GM19467 (cell line): ENCODE measurements around the gene NXN.

ENCODE experiments used
- ATAC-seq: cut with Tn5 transposase; IDR thresholded peaks from one replicate; pipeline ENCODE4 v1.9.1; 2021; ENCODE audit warnings: mild to moderate bottlenecking, moderate library complexity; ENCODE audit not compliant: unreplicated experiment

The NXN gene

GRCh38 chr17:979539-980405 lies at the start of gene NXN:
NXN (minus strand) TSS chr17:979776.
- ATAC-seq, result peak; percentile 59

- ATAC-seq, result no peak
Observed at GRCh38 chr17:1027044-1027443, 47.5 kb upstream of the NXN start.

- ATAC-seq, result no peak
Observed at GRCh38 chr17:1026599-1026975, 47.0 kb upstream of the NXN start.

DNA sequence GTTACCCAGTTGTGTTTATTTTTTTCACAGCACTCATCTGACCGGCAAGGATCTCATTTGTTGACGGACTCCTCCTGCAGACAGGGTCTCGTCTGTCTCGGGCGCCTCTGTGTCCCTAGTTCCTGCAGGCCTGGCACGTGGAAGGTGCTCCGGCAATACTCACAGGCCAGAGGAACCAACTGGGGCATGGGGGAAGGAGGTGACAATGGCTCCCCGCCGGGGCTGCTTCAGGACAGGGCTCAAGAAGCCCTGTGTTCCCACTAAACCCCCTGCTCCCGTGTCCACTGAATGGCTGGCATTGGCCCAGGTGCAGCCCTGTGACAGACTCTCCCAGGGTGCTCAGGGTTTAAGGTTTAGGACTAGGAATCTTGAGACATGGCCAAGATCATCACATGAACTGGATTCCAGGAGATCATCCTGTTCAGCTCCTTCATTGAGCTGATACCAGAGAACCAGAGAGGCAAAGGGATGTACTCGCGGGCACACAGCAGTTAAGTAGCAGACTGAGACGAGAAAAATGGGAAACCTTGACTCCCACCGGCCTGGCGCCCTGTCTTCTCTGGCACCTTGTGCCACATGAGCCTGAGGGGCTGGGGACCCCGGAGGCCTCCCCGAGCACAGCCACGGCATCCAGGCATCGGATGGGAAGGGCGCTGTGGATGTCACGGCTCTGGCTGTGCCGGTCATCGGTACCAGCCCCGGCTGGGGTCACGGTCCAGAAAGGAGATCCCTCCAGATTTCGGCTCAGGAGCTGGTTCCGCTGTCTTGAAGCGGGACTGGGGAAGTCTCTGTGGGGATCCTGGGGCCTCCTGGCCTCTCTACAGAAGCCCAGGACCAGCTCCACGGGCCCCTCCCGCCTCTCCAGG lies 46.4 kb upstream of the NXN start:
- no peak for ATAC-seq

DNA sequence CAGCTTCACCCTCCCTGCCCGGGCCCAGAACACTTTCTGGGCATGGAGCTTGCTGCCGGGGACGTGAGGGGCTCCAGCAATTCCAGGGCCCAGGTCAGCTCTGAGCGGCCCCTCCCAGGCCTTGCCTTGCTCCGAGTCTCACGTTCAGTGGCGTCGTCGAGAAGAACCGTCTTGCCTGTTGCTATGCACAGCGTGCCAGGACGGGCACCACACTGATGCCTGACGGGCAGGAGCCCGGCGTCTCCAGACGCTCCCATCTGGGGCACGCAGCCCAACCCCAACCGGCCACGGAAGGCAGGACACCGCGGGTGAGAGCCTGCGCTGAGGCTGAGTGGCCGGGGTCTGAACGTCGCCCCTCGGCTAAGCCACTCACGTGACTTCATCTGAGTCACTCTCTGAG lies 44.5 kb upstream of the NXN start:
- ATAC-seq, result no peak

DNA sequence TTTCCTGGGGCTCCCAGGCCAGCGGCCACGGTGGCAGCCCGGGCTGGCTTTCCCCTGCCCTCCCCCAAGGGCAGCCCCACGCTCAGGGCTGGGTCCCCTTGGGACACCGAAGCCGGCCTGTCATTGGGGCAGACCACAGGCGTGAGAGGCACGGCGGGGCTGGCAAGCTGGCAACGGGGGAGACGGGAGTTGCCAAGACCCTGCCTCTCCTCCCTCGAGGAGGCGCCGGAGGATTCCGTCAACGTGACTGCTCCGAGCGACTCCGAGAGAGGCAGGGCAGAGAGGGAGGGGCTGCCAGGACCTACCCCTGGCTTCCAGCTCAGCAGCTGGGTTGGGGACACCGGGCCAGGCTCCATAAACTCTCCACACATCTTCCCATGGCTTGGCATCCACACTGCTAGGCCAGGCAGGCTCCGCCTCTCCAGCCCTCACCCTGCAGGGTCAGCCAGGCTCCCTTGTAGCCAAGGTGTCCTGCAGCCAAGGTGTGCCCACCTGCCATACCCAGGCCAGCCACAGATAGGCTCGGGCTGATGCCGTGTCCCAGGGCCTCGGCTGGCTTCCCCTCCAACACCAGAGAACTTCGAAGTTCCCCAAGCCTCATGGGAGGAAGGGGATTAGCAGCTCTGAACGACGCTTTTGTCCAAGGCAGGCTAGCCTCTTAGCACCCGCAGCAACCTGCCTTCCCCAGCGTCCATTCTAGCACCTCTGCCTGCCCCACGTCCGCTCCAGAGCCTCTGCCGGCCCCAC lies 42.9 kb upstream of the NXN start:
- ATAC-seq, result no peak

- no peak for ATAC-seq
Observed at GRCh38 chr17:1021147-1021546, 41.6 kb upstream of the NXN start.

GRCh38 chr17:1019451-1019850 lies 39.9 kb upstream of the NXN start:
- ATAC-seq, result no peak

DNA sequence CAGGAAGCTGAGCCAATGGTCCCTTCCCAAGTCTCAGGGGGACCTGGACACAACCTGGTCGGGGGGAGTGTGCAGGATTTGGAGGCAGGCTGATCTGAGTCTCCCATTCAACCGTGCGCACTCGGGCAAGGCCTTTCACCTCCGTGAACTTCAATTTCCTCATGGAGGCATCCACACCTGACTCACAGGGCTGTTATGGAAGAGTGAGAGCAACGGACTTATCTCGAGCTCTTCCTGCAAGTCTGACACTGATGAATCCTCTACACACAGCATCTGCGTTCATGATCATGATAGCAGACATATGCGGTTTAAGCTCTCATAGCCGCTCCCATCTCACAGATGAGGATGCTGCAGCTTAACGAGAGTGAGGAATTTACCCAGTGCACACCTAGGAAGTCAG lies 39.0 kb upstream of the NXN start:
- ATAC-seq, result no peak

GRCh38 chr17:1013729-1014090 lies 34.1 kb upstream of the NXN start:
- no peak for ATAC-seq

- ATAC-seq, result no peak
Observed at GRCh38 chr17:1012823-1013728, 33.5 kb upstream of the NXN start.

GRCh38 chr17:1011760-1012735 lies 32.5 kb upstream of the NXN start:
- no peak for ATAC-seq

GRCh38 chr17:1011138-1011537 lies 31.6 kb upstream of the NXN start:
- ATAC-seq, result no peak

DNA sequence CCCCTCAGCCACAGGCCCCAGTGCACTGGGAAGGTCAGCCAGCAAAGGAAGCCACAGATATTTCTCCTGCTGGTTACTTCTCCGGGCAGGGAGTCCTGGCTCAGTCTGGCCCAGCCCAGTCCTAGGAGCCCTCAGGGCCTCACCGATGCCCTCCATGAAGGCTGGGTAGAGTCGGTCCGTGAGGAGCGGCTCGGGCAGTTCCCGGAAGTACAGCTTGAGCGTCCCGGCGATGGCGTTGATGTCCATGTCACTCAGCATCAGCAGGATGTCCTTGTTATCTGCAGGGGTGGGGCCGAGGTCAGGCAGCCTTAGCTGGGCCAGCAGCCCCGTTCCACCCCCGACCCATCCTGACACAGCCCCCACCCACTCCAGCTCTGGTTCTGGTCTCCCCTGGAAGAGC lies 31.0 kb upstream of the NXN start:
- ATAC-seq, result no peak

GRCh38 chr17:1010086-1010450 lies 30.5 kb upstream of the NXN start:
- ATAC-seq, result no peak

GRCh38 chr17:1009229-1010085 lies 29.9 kb upstream of the NXN start:
- ATAC-seq, result no peak

DNA sequence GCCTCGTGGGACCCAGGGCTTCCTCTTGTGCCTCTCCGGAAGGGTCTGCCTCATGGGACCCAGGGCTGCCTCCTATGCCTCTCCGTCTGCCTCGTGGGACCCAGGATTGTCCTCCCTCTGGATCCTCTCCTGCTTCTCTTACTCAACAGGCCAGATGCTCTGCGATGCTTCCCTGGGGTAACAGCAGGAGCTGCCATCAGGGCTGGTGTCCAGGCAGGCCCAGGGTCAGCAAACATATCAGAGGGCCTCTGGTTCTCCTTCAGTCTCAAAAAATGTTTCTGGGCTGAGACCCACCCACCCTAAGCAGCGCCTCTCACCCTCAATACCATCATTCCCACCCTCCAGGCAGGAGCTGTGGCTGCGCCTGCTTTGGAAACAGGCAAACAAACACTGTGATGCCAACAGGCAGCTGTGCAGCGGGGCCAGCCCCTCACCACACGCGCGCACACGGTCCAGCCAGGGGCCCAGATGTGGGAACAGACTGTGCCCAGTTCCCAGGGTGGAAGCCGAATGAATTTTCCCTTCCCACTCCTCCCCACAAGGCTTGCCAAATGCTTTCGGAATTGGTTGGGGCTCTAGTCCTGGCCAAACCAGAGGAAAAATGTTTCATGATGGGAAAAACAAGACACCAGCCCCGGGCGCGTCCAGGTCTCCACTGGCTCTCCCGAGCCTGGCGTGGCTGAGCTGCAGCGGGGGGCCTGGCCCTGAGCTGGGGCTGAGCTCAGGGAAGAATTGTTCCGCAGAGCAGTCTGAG lies 28.6 kb upstream of the NXN start:
- no peak for ATAC-seq
